RWPE2 (cell line): ENCODE measurements around the gene VTI1A.

ENCODE experiments used
- ATAC-seq: fragments of 200-7000 bp; cut with Tn5 transposase; 3 replicates; pipeline ENCODE4 v1.9.1; 2021; ENCODE audit warnings: low read depth
- DNase-seq: peaks from one replicate; pipeline ENCODE4 v3.0.0-alpha.2; 2020; ENCODE audit warnings: low spot score
- H3K27ac ChIP-seq: fragments of 450-650 bp; 2 replicates; pipeline ENCODE4 v1.5.1; 2017; ENCODE audit warnings: mild to moderate bottlenecking; ENCODE audit not compliant: poor library complexity, severe bottlenecking
- H3K27me3 ChIP-seq: fragments of 250-450 bp; sonication (Bioruptor Pico); 2 replicates; pipeline ENCODE4 v1.5.1; 2021; ENCODE audit warnings: mild to moderate bottlenecking, moderate library complexity; ENCODE audit not compliant: insufficient read depth, poor library complexity, severe bottlenecking
- H3K36me3 ChIP-seq: fragments of 250-450 bp; sonication (Bioruptor Pico); 2 replicates; pipeline ENCODE4 v1.5.1; 2020; ENCODE audit warnings: low read depth, mild to moderate bottlenecking, moderate library complexity
- H3K4me1 ChIP-seq: fragments of 250-450 bp; sonication (Bioruptor Pico); 2 replicates; pipeline ENCODE4 v1.5.1; 2021; ENCODE audit warnings: mild to moderate bottlenecking, moderate library complexity; ENCODE audit not compliant: insufficient read depth, poor library complexity, severe bottlenecking
- H3K4me3 ChIP-seq: fragments of 250-450 bp; sonication (Bioruptor Pico); 2 replicates; pipeline ENCODE4 v1.5.1; 2021; ENCODE audit warnings: mild to moderate bottlenecking, moderate library complexity; ENCODE audit not compliant: severe bottlenecking
- H3K9me3 ChIP-seq: fragments of 250-450 bp; sonication (Bioruptor Pico); 2 replicates; pipeline ENCODE4 v1.5.1; 2021; ENCODE audit warnings: mild to moderate bottlenecking, moderate library complexity; ENCODE audit not compliant: severe bottlenecking
- CTCF ChIP-seq: fragments of 450-650 bp; IDR thresholded peaks from one replicate; pipeline ENCODE4 v1.5.1; 2017; ENCODE audit warnings: mild to moderate bottlenecking, moderate library complexity; ENCODE audit not compliant: poor library complexity, severe bottlenecking

Gene VTI1A

GRCh38 chr10:112698133-112698817 lies 251.3 kb downstream of the VTI1A start:
- no peaks in the 10 kb centered on the region for H3K9me3 ChIP-seq
- no peaks in the 10 kb centered on the region for H3K27me3 ChIP-seq
- ATAC-seq (no peak), DNase-seq (no peak)
- H3K4me3 ChIP-seq: no peak overlapping the region
- no peaks in the 10 kb centered on the region for H3K36me3 ChIP-seq
- no peaks in the 10 kb centered on the region for H3K4me1 ChIP-seq
- no peak for TF ChIP-seq CTCF
- H3K27ac ChIP-seq: no peak overlapping the region

GRCh38 chr10:112698818-112699164 lies 251.8 kb downstream of the VTI1A start:
- H3K4me1 ChIP-seq: no peaks in the 10 kb centered on the region
- H3K27ac ChIP-seq: no peak overlapping the region
- no peak for TF ChIP-seq CTCF
- H3K4me3 ChIP-seq: no peak overlapping the region
- DNase-seq (no peak), ATAC-seq (no peak)
- no peaks in the 10 kb centered on the region for H3K27me3 ChIP-seq
- no peaks in the 10 kb centered on the region for H3K36me3 ChIP-seq
- H3K9me3 ChIP-seq: no peaks in the 10 kb centered on the region

- H3K36me3 ChIP-seq: no peaks in the 10 kb centered on the region
- H3K9me3 ChIP-seq: no peaks in the 10 kb centered on the region
- no peak for TF ChIP-seq CTCF
- H3K27ac ChIP-seq: no peak overlapping the region
- DNase-seq (no peak), ATAC-seq (no peak)
- H3K4me1 ChIP-seq: no peaks in the 10 kb centered on the region
- no peak overlapping the region for H3K4me3 ChIP-seq
- H3K27me3 ChIP-seq: no peaks in the 10 kb centered on the region
Measured at GRCh38 chr10:112700215-112700671, 253.2 kb downstream of the VTI1A start.

- Histone ChIP-seq H3K4me1 (no peaks in the 10 kb centered on the region), H3K4me3 (no peak overlapping the region), H3K27ac (no peak overlapping the region), H3K9me3 (no peaks in the 10 kb centered on the region), H3K27me3 (no peaks in the 10 kb centered on the region), H3K36me3 (no peaks in the 10 kb centered on the region)
- no peak for TF ChIP-seq CTCF
- ATAC-seq (no peak), DNase-seq (no peak)
Measured at GRCh38 chr10:112701211-112701877, 254.3 kb downstream of the VTI1A start.

- ATAC-seq (no peak), DNase-seq (no peak)
- TF ChIP-seq CTCF: no peak
- no peak overlapping the region for H3K27ac ChIP-seq
- no peak overlapping the region for H3K4me3 ChIP-seq
- H3K4me1 ChIP-seq: no peaks in the 10 kb centered on the region
- H3K9me3 ChIP-seq: no peaks in the 10 kb centered on the region
- no peaks in the 10 kb centered on the region for H3K36me3 ChIP-seq
- no peaks in the 10 kb centered on the region for H3K27me3 ChIP-seq
Measured at GRCh38 chr10:112701878-112702255, 254.9 kb downstream of the VTI1A start.
